HG03139 (cell line): ENCODE measurements around the gene RIMBP2.

ENCODE experiments used
- ATAC-seq: cut with Tn5 transposase; IDR thresholded peaks from one replicate; pipeline ENCODE4 v1.9.1; 2021; ENCODE audit not compliant: unreplicated experiment

The RIMBP2 gene

GRCh38 chr12:130474599-130475269 is 241.4 kb downstream of the RIMBP2 start:
- ATAC-seq = no peak

GRCh38 chr12:130473266-130473665 is 242.8 kb downstream of the RIMBP2 start:
- no peak for ATAC-seq

GRCh38 chr12:130470969-130471368 is 245.1 kb downstream of the RIMBP2 start:
- ATAC-seq = no peak

GRCh38 chr12:130469552-130469951 is 246.5 kb downstream of the RIMBP2 start:
- ATAC-seq = no peak

GRCh38 chr12:130468700-130469245 is 247.3 kb downstream of the RIMBP2 start:
- ATAC-seq = no peak

GRCh38 chr12:130468186-130468585 is 247.9 kb downstream of the RIMBP2 start:
- no peak for ATAC-seq

GRCh38 chr12:130465626-130466025 is 250.5 kb downstream of the RIMBP2 start:
- ATAC-seq = no peak

- no peak for ATAC-seq
Measured at GRCh38 chr12:130465046-130465445, 251.1 kb downstream of the RIMBP2 start.

GRCh38 chr12:130463818-130464670 is 252.1 kb downstream of the RIMBP2 start:
- no peak for ATAC-seq

GRCh38 chr12:130463275-130463658 is 252.8 kb downstream of the RIMBP2 start:
- no peak for ATAC-seq

GRCh38 chr12:130462558-130463274 is 253.4 kb downstream of the RIMBP2 start:
- no peak for ATAC-seq

GRCh38 chr12:130461839-130462557 is 254.1 kb downstream of the RIMBP2 start:
- ATAC-seq = no peak

- no peak for ATAC-seq
Measured at GRCh38 chr12:130461447-130461815, 254.7 kb downstream of the RIMBP2 start.

- ATAC-seq = no peak
Measured at GRCh38 chr12:130460611-130461446, 255.3 kb downstream of the RIMBP2 start.

- ATAC-seq = no peak
Measured at GRCh38 chr12:130459916-130460315, 256.2 kb downstream of the RIMBP2 start.

- no peak for ATAC-seq
Measured at GRCh38 chr12:130458341-130458740, 257.8 kb downstream of the RIMBP2 start.

- no peak for ATAC-seq
Measured at GRCh38 chr12:130457215-130457614, 258.9 kb downstream of the RIMBP2 start.

- no peak for ATAC-seq
Measured at GRCh38 chr12:130456375-130457199, 259.5 kb downstream of the RIMBP2 start.

- no peak for ATAC-seq
Measured at GRCh38 chr12:130455161-130455560, 260.9 kb downstream of the RIMBP2 start.
